22Rv1 (cell line): ENCODE results near the gene LFNG.

Source experiments
- ZFX ChIP-seq: fragments of 450-650 bp; IDR thresholded peaks from 2 replicates; pipeline ENCODE4 v1.6.1; 2017; ENCODE audit warnings: antibody characterized with exemption, borderline replicate concordance
- TF ChIP-seq, protein P1 (sequence below): fragments of 450-650 bp; IDR thresholded peaks from 2 replicates; pipeline ENCODE4 v1.5.1; 2017; ENCODE audit warnings: mild to moderate bottlenecking

- TF ChIP-seq, protein P1, sequence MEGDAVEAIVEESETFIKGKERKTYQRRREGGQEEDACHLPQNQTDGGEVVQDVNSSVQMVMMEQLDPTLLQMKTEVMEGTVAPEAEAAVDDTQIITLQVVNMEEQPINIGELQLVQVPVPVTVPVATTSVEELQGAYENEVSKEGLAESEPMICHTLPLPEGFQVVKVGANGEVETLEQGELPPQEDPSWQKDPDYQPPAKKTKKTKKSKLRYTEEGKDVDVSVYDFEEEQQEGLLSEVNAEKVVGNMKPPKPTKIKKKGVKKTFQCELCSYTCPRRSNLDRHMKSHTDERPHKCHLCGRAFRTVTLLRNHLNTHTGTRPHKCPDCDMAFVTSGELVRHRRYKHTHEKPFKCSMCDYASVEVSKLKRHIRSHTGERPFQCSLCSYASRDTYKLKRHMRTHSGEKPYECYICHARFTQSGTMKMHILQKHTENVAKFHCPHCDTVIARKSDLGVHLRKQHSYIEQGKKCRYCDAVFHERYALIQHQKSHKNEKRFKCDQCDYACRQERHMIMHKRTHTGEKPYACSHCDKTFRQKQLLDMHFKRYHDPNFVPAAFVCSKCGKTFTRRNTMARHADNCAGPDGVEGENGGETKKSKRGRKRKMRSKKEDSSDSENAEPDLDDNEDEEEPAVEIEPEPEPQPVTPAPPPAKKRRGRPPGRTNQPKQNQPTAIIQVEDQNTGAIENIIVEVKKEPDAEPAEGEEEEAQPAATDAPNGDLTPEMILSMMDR = no peak
- TF ChIP-seq ZFX = no peak
Observed at GRCh38 chr7:2511769-2512168, 7.8 kb upstream of the LFNG start.
